Measurements from ENCODE around the gene CTF1. TPM values are rescaled to one million over a fixed set of nuclear protein-coding genes. Genes with fewer than 3 reads are reported as not detected.

CTF1 gene
- total RNA-seq, 6 donors from 2014 or later = 4.2 to 14.5 (median 7.1) TPM

DNA sequence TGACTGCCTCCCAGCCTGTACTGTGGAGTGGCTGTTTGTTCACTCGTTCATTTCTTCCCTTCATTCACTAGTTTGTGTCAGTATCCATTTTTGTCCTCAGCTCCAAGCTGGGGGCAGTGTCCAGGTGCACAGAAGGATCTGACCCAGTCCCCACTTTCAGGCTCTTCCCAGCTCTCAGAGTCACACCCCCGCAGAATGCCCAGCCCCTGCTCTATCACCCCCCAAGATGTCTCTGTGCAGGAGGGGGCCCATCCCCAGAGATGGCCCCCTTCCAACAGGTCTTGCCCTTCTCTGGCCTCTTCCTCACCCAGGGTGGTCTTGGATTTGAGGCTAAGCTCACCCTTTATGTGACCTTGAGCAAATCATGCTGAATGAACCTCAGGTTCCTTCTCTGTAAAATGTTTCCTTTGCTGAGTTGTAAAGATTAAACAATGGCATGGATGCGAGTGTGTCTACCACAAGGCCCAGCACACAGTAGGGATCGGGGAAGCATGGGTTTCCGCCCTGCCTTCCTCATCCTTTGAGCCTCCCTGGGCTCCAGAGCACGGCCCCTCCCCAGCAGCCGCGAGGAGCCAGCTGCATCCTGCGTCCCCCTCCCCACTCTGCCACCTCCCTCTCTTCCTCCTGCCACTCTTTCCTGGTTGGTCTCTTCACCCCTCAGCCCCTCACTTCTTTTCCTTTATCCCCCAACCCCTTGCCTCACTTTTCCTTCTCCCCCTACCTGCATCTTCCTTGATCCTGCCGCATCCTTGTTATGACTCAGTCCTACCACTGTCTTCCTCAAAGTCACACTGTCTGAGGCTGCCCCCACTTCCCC is 29.8 kb downstream of the CTF1 start:
- WGBS, 2 donors = 69 to 71% methylated on average over 10 of the region's 10 CpGs
- H3K4me1 ChIP-seq = peaks cover 11 to 32% (median 17%) of the 10 kb centered on the region in 4 donors
- no peak for ATAC-seq (ENCODE audit: low FRiP score in 2 of 2)
- H3K9me3 ChIP-seq = no peaks in the 10 kb centered on the region
- TF ChIP-seq, protein P1, sequence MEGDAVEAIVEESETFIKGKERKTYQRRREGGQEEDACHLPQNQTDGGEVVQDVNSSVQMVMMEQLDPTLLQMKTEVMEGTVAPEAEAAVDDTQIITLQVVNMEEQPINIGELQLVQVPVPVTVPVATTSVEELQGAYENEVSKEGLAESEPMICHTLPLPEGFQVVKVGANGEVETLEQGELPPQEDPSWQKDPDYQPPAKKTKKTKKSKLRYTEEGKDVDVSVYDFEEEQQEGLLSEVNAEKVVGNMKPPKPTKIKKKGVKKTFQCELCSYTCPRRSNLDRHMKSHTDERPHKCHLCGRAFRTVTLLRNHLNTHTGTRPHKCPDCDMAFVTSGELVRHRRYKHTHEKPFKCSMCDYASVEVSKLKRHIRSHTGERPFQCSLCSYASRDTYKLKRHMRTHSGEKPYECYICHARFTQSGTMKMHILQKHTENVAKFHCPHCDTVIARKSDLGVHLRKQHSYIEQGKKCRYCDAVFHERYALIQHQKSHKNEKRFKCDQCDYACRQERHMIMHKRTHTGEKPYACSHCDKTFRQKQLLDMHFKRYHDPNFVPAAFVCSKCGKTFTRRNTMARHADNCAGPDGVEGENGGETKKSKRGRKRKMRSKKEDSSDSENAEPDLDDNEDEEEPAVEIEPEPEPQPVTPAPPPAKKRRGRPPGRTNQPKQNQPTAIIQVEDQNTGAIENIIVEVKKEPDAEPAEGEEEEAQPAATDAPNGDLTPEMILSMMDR (IDR thresholded peaks at IDR 0.05) = no peak
- TF ChIP-seq EP300 (IDR thresholded peaks at IDR 0.05) (no peak), POLR2A (IDR thresholded peaks at IDR 0.05) (no peak), POLR2AphosphoS5 (IDR thresholded peaks at IDR 0.05) (no peak)
- H3K27me3 ChIP-seq = no peaks in the 10 kb centered on the region
- peaks cover 0 to 42% (median 22%) of the 10 kb centered on the region in 4 donors for H3K36me3 ChIP-seq
- H3K27ac ChIP-seq = no peak overlapping the region
- H3K4me3 ChIP-seq = no peak overlapping the region
- DNase-seq = peak in 1 of 2 donors; percentile 54

- ATAC-seq (ENCODE audit: low FRiP score in 2 of 2) = no peak
- H3K36me3 ChIP-seq = peaks cover 0 to 49% (median 25%) of the 10 kb centered on the region in 4 donors
- 91 to 92% methylated on average over 10 to 19 of the region's 22 CpGs for WGBS, 2 donors
Observed at GRCh38 chr16:30926937-30927788, 30.7 kb downstream of the CTF1 start.

DNA sequence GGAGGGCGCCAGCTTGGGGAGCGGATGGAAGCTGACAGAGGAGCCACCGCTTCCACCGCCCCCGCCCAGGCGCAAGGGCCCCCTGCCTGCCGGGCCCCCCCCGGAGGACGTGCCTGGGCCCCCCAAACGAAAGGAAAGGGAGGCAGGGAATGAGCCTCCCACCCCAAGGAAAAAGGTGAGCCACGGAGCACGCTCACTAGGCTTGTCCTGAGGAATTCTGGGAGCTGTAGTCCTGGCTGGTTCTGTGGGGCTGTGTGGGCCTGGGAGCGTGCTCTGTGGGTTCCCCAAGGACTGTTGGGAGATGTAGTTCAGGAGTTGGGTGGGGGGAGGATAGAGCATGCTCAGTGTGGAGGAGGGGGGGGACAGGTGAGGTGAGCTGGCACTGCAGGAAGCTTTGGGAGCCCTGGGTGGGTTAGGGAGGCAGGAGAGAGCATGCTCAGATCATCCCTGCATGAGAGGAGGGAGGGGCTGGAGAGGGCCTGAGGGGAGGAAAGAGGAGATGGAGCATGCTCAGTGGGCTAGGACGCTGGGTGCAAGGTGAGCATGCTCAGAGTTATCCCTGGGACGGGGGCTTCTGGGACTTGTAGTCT is 31.5 kb downstream of the CTF1 start:
- DNase-seq (peak in 1 of 2 donors; percentile 86), ATAC-seq (ENCODE audit: low FRiP score in 2 of 2) (no peak)
- H3K27ac ChIP-seq = peak overlapping the region in 1 of 4 donors; percentile 21
- peaks cover 0 to 56% (median 28%) of the 10 kb centered on the region in 4 donors for H3K36me3 ChIP-seq
- H3K4me3 ChIP-seq = no peak overlapping the region
- WGBS, 2 donors = 66 to 71% methylated on average over 6 to 13 of the region's 15 CpGs
- H3K4me1 ChIP-seq = peaks cover 8 to 23% (median 12%) of the 10 kb centered on the region in 4 donors
- TF ChIP-seq EP300 (IDR thresholded peaks at IDR 0.05) (no peak), POLR2AphosphoS5 (IDR thresholded peaks at IDR 0.05) (no peak), POLR2A (IDR thresholded peaks at IDR 0.05) (no peak)
- TF ChIP-seq, protein P1 (IDR thresholded peaks at IDR 0.05) = no peak
- H3K27me3 ChIP-seq = no peaks in the 10 kb centered on the region
- H3K9me3 ChIP-seq = no peaks in the 10 kb centered on the region

More at GRCh38 chr16:30926937-30927788, 30.7 kb downstream of the CTF1 start:
- TF ChIP-seq, protein P1 (IDR thresholded peaks at IDR 0.05) = no peak
- TF ChIP-seq EP300 (IDR thresholded peaks at IDR 0.05) (no peak), POLR2AphosphoS5 (IDR thresholded peaks at IDR 0.05) (no peak), POLR2A (IDR thresholded peaks at IDR 0.05) (no peak)
- Histone ChIP-seq H3K27ac (no peak overlapping the region), H3K9me3 (no peaks in the 10 kb centered on the region), H3K4me1 (peaks cover 8 to 23% (median 12%) of the 10 kb centered on the region in 4 donors), H3K4me3 (no peak overlapping the region), H3K27me3 (no peaks in the 10 kb centered on the region)
- no peak for DNase-seq

GRCh38 chr16:30928390-30928789 is 32.0 kb downstream of the CTF1 start:
- H3K4me1 ChIP-seq = peaks cover 8 to 23% (median 12%) of the 10 kb centered on the region in 4 donors
- TF ChIP-seq EP300 (IDR thresholded peaks at IDR 0.05) = no peak
- no peak for TF ChIP-seq POLR2AphosphoS5 (IDR thresholded peaks at IDR 0.05)
- TF ChIP-seq POLR2A (IDR thresholded peaks at IDR 0.05) = no peak
- TF ChIP-seq, protein P1 (IDR thresholded peaks at IDR 0.05) = no peak
- no peak overlapping the region for H3K4me3 ChIP-seq
- H3K9me3 ChIP-seq = no peaks in the 10 kb centered on the region
- H3K36me3 ChIP-seq = peaks cover 0 to 61% (median 28%) of the 10 kb centered on the region in 4 donors
- no peaks in the 10 kb centered on the region for H3K27me3 ChIP-seq
- WGBS, 2 donors = 92 to 96% methylated on average over 8 to 11 of the region's 11 CpGs
- no peak overlapping the region for H3K27ac ChIP-seq
- ATAC-seq (ENCODE audit: low FRiP score in 2 of 2) (no peak), DNase-seq (peak in 1 of 2 donors; percentile 72)
